Measurements from ENCODE around the gene LHX4.

The LHX4 gene

DNA sequence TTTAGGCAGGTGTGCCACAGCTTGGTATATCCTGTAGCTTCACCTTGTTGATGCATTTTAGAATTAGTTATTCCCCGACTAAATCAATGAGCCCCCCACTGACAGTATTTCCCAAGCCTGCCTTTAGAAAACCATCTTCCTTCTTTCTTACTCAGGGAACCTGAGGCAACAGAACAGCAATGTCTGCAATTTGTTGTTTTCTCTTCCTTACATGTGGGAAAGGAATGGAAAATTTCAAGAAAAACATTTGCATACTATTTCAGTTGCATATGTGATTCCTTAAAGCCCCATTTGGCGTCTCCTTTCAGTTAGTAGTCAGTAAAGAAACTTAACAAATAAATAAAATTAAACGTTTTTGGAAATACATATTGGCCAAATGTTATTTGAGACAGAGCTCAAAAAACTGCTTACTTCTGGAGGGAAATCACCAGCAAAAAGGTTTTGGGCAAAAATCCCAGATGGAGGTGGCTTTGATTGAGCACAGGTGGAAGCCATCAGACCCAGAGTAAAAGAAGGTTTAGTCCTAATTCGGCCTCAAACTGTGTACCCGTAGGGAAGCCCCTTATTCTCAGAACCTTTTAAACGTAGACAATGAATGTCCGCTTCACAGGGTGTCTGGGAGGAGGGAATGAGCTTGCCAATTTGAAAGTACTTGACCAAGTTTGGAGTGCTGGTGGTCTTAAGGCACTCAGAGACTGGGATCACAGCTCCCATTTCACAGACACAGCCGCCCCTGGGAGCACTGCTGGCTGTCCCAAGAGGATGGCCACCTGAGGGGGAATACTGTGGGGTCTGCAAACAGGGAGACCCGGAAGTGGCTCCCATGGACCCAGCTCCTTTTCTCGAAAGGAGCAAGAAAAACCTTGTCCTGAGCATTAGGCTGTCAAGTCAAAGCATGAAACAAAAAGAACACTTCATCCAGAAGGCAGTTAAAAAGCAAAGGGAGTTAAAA lies 9.4 kb downstream of the LHX4 start:
- no peak overlapping the region for H3K27ac ChIP-seq

DNA sequence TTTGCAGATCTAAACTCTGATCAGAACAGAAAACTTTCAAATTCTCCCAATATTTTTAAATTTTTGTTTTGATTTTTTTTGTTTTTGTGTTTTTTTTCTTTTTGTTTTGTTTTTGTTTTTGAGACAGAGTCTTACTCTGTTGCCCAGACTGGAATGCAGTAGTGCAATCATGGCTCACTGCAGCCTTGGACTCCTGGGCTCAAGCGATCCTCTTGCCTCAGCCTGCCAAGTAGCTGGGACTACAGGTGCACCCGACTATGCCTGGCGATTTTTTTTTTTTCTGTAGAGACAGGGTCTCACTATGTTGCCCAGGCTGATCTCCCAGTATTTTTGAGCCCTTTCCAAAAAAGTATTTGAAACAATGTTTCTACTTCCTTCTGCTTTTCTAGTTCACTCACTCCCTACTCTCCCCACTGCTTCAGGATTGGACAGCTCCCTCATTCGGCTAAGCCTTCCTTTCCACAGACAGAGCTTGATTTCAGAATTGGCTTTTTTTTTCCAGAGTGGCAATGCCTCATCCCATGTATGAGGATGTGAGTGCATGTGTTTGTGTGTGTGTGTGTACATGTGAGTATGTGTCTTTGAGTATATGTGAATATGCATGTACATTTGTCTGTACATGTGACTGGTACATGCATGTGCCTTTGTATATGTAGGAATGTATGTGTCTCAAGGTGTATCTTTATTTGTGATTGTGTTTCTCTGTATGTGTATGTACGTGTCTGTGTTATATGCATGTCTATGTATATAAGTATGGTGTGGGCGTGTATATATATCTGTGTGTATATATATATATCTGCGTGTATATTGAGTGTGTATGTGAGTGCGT lies 11.9 kb downstream of the LHX4 start:
- no peak for DNase-seq (ENCODE audit: low read depth, low spot score)

More for the DNA sequence above, 9.4 kb downstream of the LHX4 start:
- TF ChIP-seq FOXP2 (optimal IDR thresholded peaks at IDR 0.05; ENCODE audit: control extremely low read depth, extremely low read length, insufficient read depth) (no peak), EZH2 (IDR thresholded peaks at IDR 0.05) (no peak), POLR2AphosphoS5 (IDR thresholded peaks at IDR 0.05; ENCODE audit: borderline replicate concordance, low read depth, low read length) (no peak)
- Histone ChIP-seq H3K36me3 (ENCODE audit: insufficient read depth, low read length) (no peaks in the 10 kb centered on the region), H3K4me3 (no peak overlapping the region), H3K9ac (ENCODE audit: insufficient read length) (no peak overlapping the region), H3K9me3 (ENCODE audit: low read depth, low read length) (no peaks in the 10 kb centered on the region)
- no peak for DNase-seq (ENCODE audit: low read depth, low spot score)

DNA sequence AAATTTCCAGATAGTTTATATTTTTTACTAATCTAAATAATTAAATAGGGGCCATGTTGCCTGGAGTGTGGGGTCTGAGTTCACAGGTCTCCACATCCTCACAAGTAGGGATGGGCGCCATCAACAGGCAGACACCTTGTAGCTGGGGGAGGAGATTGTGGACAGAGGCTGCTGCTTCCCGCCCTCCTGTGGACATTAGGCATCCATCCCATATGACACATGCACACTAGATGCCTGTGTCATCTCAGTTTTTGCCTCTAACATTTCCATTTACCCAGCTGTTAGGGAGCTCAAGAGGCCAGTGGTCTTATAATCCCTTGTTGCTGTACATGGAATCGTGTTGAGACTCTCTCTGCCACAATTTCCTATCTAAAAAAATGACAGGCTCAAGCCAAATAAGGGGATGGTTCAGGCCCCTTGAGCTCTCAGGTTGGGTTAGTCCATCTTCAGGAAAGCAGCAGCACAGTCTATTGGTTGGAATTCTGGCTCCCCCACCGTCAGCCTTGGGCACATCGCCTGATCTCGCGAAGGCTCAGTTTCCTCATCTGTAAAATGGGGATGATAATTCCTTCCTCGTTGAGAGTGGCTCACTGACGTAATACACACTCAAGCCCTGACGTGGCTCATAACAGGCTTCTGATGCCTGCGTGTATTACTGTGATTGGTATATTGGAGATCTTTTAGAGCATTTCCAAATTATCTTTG lies 13.6 kb downstream of the LHX4 start:
- no peak for DNase-seq (ENCODE audit: low read depth, low spot score)
- TF ChIP-seq POLR2AphosphoS5 (IDR thresholded peaks at IDR 0.05; ENCODE audit: borderline replicate concordance, low read depth, low read length): no peak
- no peak for TF ChIP-seq EZH2 (IDR thresholded peaks at IDR 0.05)
- TF ChIP-seq FOXP2 (optimal IDR thresholded peaks at IDR 0.05; ENCODE audit: control extremely low read depth, extremely low read length, insufficient read depth): no peak
- H3K4me3 ChIP-seq: no peak overlapping the region
- no peaks in the 10 kb centered on the region for H3K9me3 ChIP-seq (ENCODE audit: low read depth, low read length)
- no peak overlapping the region for H3K9ac ChIP-seq (ENCODE audit: insufficient read length)
- H3K27ac ChIP-seq: no peak overlapping the region
- no peaks in the 10 kb centered on the region for H3K36me3 ChIP-seq (ENCODE audit: insufficient read depth, low read length)

More for the DNA sequence above, 11.9 kb downstream of the LHX4 start:
- Histone ChIP-seq H3K4me3 (no peak overlapping the region), H3K9me3 (ENCODE audit: low read depth, low read length) (no peaks in the 10 kb centered on the region), H3K9ac (ENCODE audit: insufficient read length) (no peak overlapping the region), H3K27ac (no peak overlapping the region), H3K36me3 (ENCODE audit: insufficient read depth, low read length) (no peaks in the 10 kb centered on the region)
- TF ChIP-seq POLR2AphosphoS5 (IDR thresholded peaks at IDR 0.05; ENCODE audit: borderline replicate concordance, low read depth, low read length): no peak
- TF ChIP-seq EZH2 (IDR thresholded peaks at IDR 0.05): no peak
- TF ChIP-seq FOXP2 (optimal IDR thresholded peaks at IDR 0.05; ENCODE audit: control extremely low read depth, extremely low read length, insufficient read depth): no peak

DNA sequence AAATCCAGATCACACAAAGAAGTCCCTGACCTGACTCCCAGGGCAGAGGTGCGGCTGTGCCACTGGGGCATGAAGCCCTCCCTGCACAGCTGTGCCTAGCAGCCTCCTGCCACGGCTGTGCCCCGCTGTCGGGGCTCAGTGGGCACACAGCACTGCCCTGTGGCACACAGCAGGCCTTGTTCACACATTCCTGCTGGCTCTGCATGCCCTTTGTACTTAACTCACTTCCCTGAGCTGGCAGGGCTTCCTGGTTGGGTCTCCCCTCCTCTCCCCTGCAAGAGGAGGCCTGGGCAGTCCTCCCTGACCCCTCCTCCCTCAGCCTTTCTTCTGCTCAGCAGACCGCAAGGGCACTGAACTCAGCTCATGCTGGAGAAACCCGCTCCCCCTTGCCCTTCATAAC lies 14.8 kb downstream of the LHX4 start:
- Histone ChIP-seq H3K9ac (ENCODE audit: insufficient read length) (no peak overlapping the region), H3K36me3 (ENCODE audit: insufficient read depth, low read length) (no peaks in the 10 kb centered on the region), H3K9me3 (ENCODE audit: low read depth, low read length) (no peaks in the 10 kb centered on the region), H3K27ac (no peak overlapping the region), H3K4me3 (no peak overlapping the region)
- no peak for TF ChIP-seq POLR2AphosphoS5 (IDR thresholded peaks at IDR 0.05; ENCODE audit: borderline replicate concordance, low read depth, low read length)
- no peak for TF ChIP-seq FOXP2 (optimal IDR thresholded peaks at IDR 0.05; ENCODE audit: control extremely low read depth, extremely low read length, insufficient read depth)
- no peak for TF ChIP-seq EZH2 (IDR thresholded peaks at IDR 0.05)
- DNase-seq (ENCODE audit: low read depth, low spot score): no peak

DNA sequence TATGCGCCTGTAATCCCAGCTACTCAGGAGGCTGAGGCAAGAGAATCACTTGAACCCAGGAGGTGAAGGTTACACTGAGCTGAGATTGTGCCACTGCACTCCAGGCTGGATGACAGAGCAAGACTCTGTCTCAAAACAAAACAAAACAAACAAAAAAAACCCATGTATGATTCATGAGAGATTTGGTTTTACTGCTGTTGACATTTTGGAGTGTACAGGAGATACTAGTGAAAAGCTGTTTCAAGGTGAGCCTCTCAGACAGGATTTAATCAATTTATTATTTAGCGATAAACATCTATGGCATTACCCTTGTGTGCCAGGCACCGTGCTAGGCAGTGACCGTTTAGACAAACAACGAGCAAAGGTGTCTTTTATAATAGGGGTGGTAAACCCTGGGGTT lies 16.5 kb downstream of the LHX4 start:
- Histone ChIP-seq H3K9ac (ENCODE audit: insufficient read length) (no peak overlapping the region), H3K4me3 (no peak overlapping the region), H3K27ac (no peak overlapping the region), H3K9me3 (ENCODE audit: low read depth, low read length) (no peaks in the 10 kb centered on the region), H3K36me3 (ENCODE audit: insufficient read depth, low read length) (no peaks in the 10 kb centered on the region)
- no peak for DNase-seq (ENCODE audit: low read depth, low spot score)
- no peak for TF ChIP-seq FOXP2 (optimal IDR thresholded peaks at IDR 0.05; ENCODE audit: control extremely low read depth, extremely low read length, insufficient read depth)
- no peak for TF ChIP-seq EZH2 (IDR thresholded peaks at IDR 0.05)
- no peak for TF ChIP-seq POLR2AphosphoS5 (IDR thresholded peaks at IDR 0.05; ENCODE audit: borderline replicate concordance, low read depth, low read length)

DNA sequence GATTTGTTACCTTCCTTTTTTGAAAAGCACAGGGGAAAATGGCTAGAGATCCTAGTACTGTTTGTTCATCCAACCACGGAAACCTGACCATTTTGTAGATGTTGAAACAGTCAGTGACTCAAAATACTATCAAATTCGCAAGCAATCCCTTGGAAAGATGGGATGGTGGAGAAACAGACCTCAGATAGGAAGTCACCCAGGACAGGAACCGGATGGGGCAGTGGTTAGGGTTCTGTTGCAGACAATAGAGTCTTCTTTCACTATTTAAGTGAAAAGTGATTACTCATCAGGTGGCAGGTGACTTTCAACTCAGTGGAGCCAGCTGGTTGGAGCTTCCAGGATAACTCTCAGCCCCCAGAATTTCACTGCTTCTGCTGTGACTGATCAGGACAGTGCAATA lies 17.0 kb downstream of the LHX4 start:
- H3K36me3 ChIP-seq (ENCODE audit: insufficient read depth, low read length): no peaks in the 10 kb centered on the region
- TF ChIP-seq EZH2 (IDR thresholded peaks at IDR 0.05) (no peak), FOXP2 (optimal IDR thresholded peaks at IDR 0.05; ENCODE audit: control extremely low read depth, extremely low read length, insufficient read depth) (no peak), POLR2AphosphoS5 (IDR thresholded peaks at IDR 0.05; ENCODE audit: borderline replicate concordance, low read depth, low read length) (no peak)
- no peak overlapping the region for H3K4me3 ChIP-seq
- no peak overlapping the region for H3K9ac ChIP-seq (ENCODE audit: insufficient read length)
- DNase-seq (ENCODE audit: low read depth, low spot score): no peak
- H3K9me3 ChIP-seq (ENCODE audit: low read depth, low read length): no peaks in the 10 kb centered on the region
- no peak overlapping the region for H3K27ac ChIP-seq

DNA sequence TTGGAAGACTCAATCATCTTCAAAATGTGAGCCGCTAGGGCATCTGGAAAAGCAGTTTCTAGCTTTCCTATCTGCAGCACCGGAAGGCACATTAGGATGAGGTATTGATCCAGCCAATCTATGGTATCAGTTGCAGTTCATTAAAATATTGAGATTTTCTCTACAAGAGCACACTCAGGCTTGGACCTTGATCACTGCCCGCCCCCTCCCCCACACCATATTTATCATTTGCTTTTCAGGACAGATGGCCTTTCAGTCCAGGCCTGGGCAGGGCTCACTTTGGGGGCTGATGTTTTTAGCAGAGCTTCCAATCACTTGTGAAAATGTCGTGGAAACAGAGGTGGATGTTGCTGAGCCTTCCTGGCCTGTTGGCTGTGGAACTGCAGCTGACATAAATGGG lies 17.5 kb downstream of the LHX4 start:
- Histone ChIP-seq H3K9ac (ENCODE audit: insufficient read length) (no peak overlapping the region), H3K4me3 (no peak overlapping the region), H3K9me3 (ENCODE audit: low read depth, low read length) (no peaks in the 10 kb centered on the region), H3K36me3 (ENCODE audit: insufficient read depth, low read length) (no peaks in the 10 kb centered on the region), H3K27ac (no peak overlapping the region)
- TF ChIP-seq FOXP2 (optimal IDR thresholded peaks at IDR 0.05; ENCODE audit: control extremely low read depth, extremely low read length, insufficient read depth) (no peak), POLR2AphosphoS5 (IDR thresholded peaks at IDR 0.05; ENCODE audit: borderline replicate concordance, low read depth, low read length) (no peak), EZH2 (IDR thresholded peaks at IDR 0.05) (no peak)
- no peak for DNase-seq (ENCODE audit: low read depth, low spot score)

DNA sequence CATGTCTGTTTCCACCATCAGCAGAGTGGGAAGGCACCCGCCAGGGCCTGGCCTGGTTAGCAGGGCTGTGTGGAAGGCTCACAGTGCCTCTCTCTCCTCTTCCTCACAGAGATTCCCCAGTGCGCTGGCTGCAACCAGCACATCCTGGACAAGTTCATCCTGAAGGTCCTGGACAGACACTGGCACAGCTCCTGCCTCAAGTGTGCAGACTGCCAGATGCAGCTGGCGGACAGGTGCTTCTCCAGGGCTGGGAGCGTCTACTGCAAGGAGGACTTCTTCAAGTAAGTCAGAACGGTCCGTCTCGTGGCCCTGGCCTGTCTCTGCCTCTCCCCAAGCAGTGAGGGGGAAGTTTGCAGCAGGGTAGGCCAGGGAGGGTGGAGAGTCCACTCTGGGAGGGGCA lies 18.1 kb downstream of the LHX4 start:
- Histone ChIP-seq H3K36me3 (ENCODE audit: insufficient read depth, low read length) (no peaks in the 10 kb centered on the region), H3K4me3 (no peak overlapping the region), H3K9me3 (ENCODE audit: low read depth, low read length) (no peaks in the 10 kb centered on the region), H3K27ac (no peak overlapping the region), H3K9ac (ENCODE audit: insufficient read length) (no peak overlapping the region)
- DNase-seq (ENCODE audit: low read depth, low spot score): no peak
- no peak for TF ChIP-seq POLR2AphosphoS5 (IDR thresholded peaks at IDR 0.05; ENCODE audit: borderline replicate concordance, low read depth, low read length)
- TF ChIP-seq EZH2 (IDR thresholded peaks at IDR 0.05): no peak
- TF ChIP-seq FOXP2 (optimal IDR thresholded peaks at IDR 0.05; ENCODE audit: control extremely low read depth, extremely low read length, insufficient read depth): no peak

All from SK-N-MC (cell line).